HEK293 (cell line): ENCODE measurements around the gene LCORL.

Experiments used
- CTCF ChIA-PET: fragments of 350-600 bp; formaldehyde crosslinking; extraction: SDS; loops from one replicate; lab custom pipeline; 2021; ENCODE audit warnings: antibody characterized with exemption; lab: Yijun Ruan, JAX
- POLR2A ChIA-PET: fragments of 300-600 bp; formaldehyde crosslinking; extraction: SDS; loops from one replicate; lab custom pipeline; 2020; ENCODE audit warnings: antibody characterized with exemption, inconsistent platforms; lab: Yijun Ruan, JAX
- H3K27ac ChIP-seq: fragments of 200-500 bp; sonication (Bioruptor generic); 2 replicates; pipeline ENCODE4 v1.5.1; 2014; ENCODE audit warnings: low read depth, low read length, control low read depth, inconsistent platforms; ENCODE audit errors: extremely low read depth
- H3K36me3 ChIP-seq, 2 experiments: fragments of 200-500 bp in 1 of 2; sonication (Bioruptor generic) in 1 of 2; 1 replicate in 1 of 2; 2 replicates in 1 of 2; pipeline ENCODE4 v1.5.1; 2014 to 2017; ENCODE audit warnings: inconsistent platforms in 2 of 2, low read length in 2 of 2; ENCODE audit not compliant: control insufficient read depth in 2 of 2, insufficient read depth in 1 of 2
- H3K4me1 ChIP-seq: fragments of 200-500 bp; sonication (Bioruptor generic); 2 replicates; pipeline ENCODE4 v1.5.1; 2014; ENCODE audit warnings: mild to moderate bottlenecking, low read length, inconsistent platforms; ENCODE audit not compliant: control insufficient read depth, insufficient read depth
- H3K4me3 ChIP-seq: 2 replicates; pipeline ENCODE4 v1.5.1; 2011; ENCODE audit warnings: low read depth, mild to moderate bottlenecking, control low read depth, low read length, moderate library complexity
- H3K9me3 ChIP-seq: fragments of 200-500 bp; sonication (Bioruptor generic); 2 replicates; pipeline ENCODE4 v1.5.1; 2014; ENCODE audit warnings: low read depth, low read length, inconsistent platforms; ENCODE audit not compliant: control insufficient read depth, insufficient read depth
- PBX3 ChIP-seq: sonication (generic); formaldehyde crosslinking; IDR thresholded peaks from 2 replicates; pipeline ENCODE4 v1.8.1; 2022; ENCODE audit warnings: mild to moderate bottlenecking, moderate library complexity, missing genetic modification reagents
- PRDM2 ChIP-seq: fragments of 450-650 bp; formaldehyde crosslinking; IDR thresholded peaks from 2 replicates; pipeline ENCODE4 v1.5.1; 2016; ENCODE audit warnings: missing biosample characterization, missing genetic modification characterization, borderline replicate concordance
- PRDM6 ChIP-seq: fragments of 450-650 bp; formaldehyde crosslinking; IDR thresholded peaks from 2 replicates; pipeline ENCODE4 v1.5.1; 2017; ENCODE audit warnings: missing biosample characterization, missing genetic modification characterization
- RBAK ChIP-seq: fragments of 450-650 bp; formaldehyde crosslinking; IDR thresholded peaks from 2 replicates; pipeline ENCODE4 v1.5.1; 2016; ENCODE audit warnings: missing biosample characterization, missing genetic modification characterization
- ZNF133 ChIP-seq: fragments of 450-650 bp; formaldehyde crosslinking; IDR thresholded peaks from 2 replicates; pipeline ENCODE4 v1.5.1; 2016; ENCODE audit warnings: missing biosample characterization, missing genetic modification characterization
- ZNF148 ChIP-seq: fragments of 450-650 bp; formaldehyde crosslinking; IDR thresholded peaks from 2 replicates; pipeline ENCODE4 v1.5.0; 2017; ENCODE audit warnings: missing biosample characterization, missing genetic modification characterization, borderline replicate concordance
- ZNF157 ChIP-seq: fragments of 450-650 bp; formaldehyde crosslinking; IDR thresholded peaks from 2 replicates; pipeline ENCODE4 v1.5.1; 2016; ENCODE audit warnings: missing biosample characterization, missing genetic modification characterization
- ZNF221 ChIP-seq: fragments of 450-650 bp; formaldehyde crosslinking; IDR thresholded peaks from 2 replicates; pipeline ENCODE4 v1.5.1; 2017; ENCODE audit warnings: missing biosample characterization, missing genetic modification characterization, borderline replicate concordance
- ZNF223 ChIP-seq: fragments of 450-650 bp; formaldehyde crosslinking; IDR thresholded peaks from 2 replicates; pipeline ENCODE4 v1.5.1; 2016; ENCODE audit warnings: missing biosample characterization, missing genetic modification characterization
- ZNF302 ChIP-seq: fragments of 450-650 bp; formaldehyde crosslinking; IDR thresholded peaks from 2 replicates; pipeline ENCODE4 v1.5.1; 2016; ENCODE audit warnings: missing biosample characterization, missing genetic modification characterization, low read depth
- ZNF398 ChIP-seq: fragments of 450-650 bp; formaldehyde crosslinking; IDR thresholded peaks from 2 replicates; pipeline ENCODE4 v1.5.1; 2017; ENCODE audit warnings: missing biosample characterization, missing genetic modification characterization
- ZNF510 ChIP-seq: fragments of 450-650 bp; formaldehyde crosslinking; IDR thresholded peaks from 2 replicates; pipeline ENCODE4 v1.5.1; 2018; ENCODE audit warnings: mild to moderate bottlenecking, missing genetic modification characterization, missing biosample characterization; ENCODE audit not compliant: insufficient replicate concordance
- ZNF518A ChIP-seq: fragments of 450-650 bp; formaldehyde crosslinking; conservative IDR thresholded peaks from 2 replicates; pipeline ENCODE4 v1.5.1; 2016; ENCODE audit warnings: low read depth, missing biosample characterization, missing genetic modification characterization
- ZNF629 ChIP-seq: fragments of 450-650 bp; formaldehyde crosslinking; IDR thresholded peaks from 2 replicates; pipeline ENCODE4 v1.5.1; 2017; ENCODE audit warnings: missing biosample characterization, missing genetic modification characterization
- ZNF707 ChIP-seq: fragments of 450-650 bp; formaldehyde crosslinking; IDR thresholded peaks from 2 replicates; pipeline ENCODE4 v1.5.1; 2016; ENCODE audit warnings: missing biosample characterization, missing genetic modification characterization
- ZSCAN18 ChIP-seq: fragments of 450-650 bp; formaldehyde crosslinking; IDR thresholded peaks from 2 replicates; pipeline ENCODE4 v1.5.1; 2016; ENCODE audit warnings: missing biosample characterization, missing genetic modification characterization

LCORL gene

GRCh38 chr4:17894421-17894820 lies 127.1 kb downstream of the LCORL start:
- CTCF ChIA-PET = no interaction called here
- Histone ChIP-seq H3K27ac (no peak overlapping the region), H3K4me1 (no peaks in the 10 kb centered on the region), H3K9me3 (no peaks in the 10 kb centered on the region), H3K4me3 (no peak overlapping the region), H3K36me3 (no peaks in the 10 kb centered on the region)
- POLR2A ChIA-PET = no interaction called here
- TF ChIP-seq ZNF518A (tag by site-specific recombination) (no peak), ZNF629 (tag by site-specific recombination) (no peak), ZNF707 (no peak), ZNF398 (tag by site-specific recombination) (no peak), PRDM2 (no peak), ZNF133 (tag by site-specific recombination) (no peak), ZSCAN18 (tag by site-specific recombination) (no peak), ZNF221 (tag by site-specific recombination) (no peak), ZNF148 (no peak), ZNF223 (tag by site-specific recombination) (no peak), ZNF157 (no peak), ZNF302 (no peak), PRDM6 (no peak), PBX3 (no peak), ZNF510 (tag by site-specific recombination) (no peak), RBAK (tag by site-specific recombination) (no peak)
